Breast epithelium (tissue), 4 donors: ENCODE results near the gene IFTAP. TPM values are rescaled to one million over a fixed set of nuclear protein-coding genes. Genes with fewer than 3 reads are reported as not detected.

Experiments
- DNase-seq, 2 donors: peaks; one replicate each; pipeline ENCODE4 v3.0.0-alpha.2; 2019; ENCODE audit warnings: low spot score in 2 of 2
- H3K27ac ChIP-seq, 2 donors: fragments of 200-600 bp; sonication (generic) in 1 of 2; one replicate each; pipeline ENCODE4 v1.5.1; 2016 to 2019; ENCODE audit warnings: mild to moderate bottlenecking in 1 of 2
- H3K27me3 ChIP-seq, 2 donors: fragments of 200-600 bp; sonication (generic) in 1 of 2; one replicate each; pipeline versions ENCODE4 v1.5.1 to v1.6.0; 2017 to 2019; ENCODE audit warnings: control low read depth in 1 of 2, mild to moderate bottlenecking in 1 of 2
- H3K36me3 ChIP-seq: fragments of 200-600 bp; one replicate; pipeline ENCODE4 v1.5.1; 2019
- H3K4me1 ChIP-seq, 2 donors: fragments of 200-600 bp; sonication (generic); one replicate each; pipeline ENCODE4 v1.5.1; 2016 to 2019; ENCODE audit warnings: control low read depth in 1 of 2
- H3K4me3 ChIP-seq, 3 donors: fragments of 200-600 bp; sonication (generic); 1 replicate in 2 of 3; 2 replicates in 1 of 3; pipeline ENCODE4 v1.5.1; 2016 to 2019; ENCODE audit warnings: mild to moderate bottlenecking in 3 of 3, moderate library complexity in 2 of 3
- H3K9me3 ChIP-seq, 2 donors: fragments of 200-600 bp; sonication (generic) in 1 of 2; one replicate each; pipeline ENCODE4 v1.5.1; 2016 to 2019; ENCODE audit warnings: control low read depth in 1 of 2
- CTCF ChIP-seq, 3 donors: fragments of 450-650 bp; IDR thresholded peaks; one replicate each; pipeline ENCODE4 v1.5.1; 2016 to 2017; ENCODE audit warnings: antibody characterized with exemption in 3 of 3, mild to moderate bottlenecking in 3 of 3, moderate library complexity in 3 of 3
- POLR2A ChIP-seq: fragments of 450-650 bp; IDR thresholded peaks from one replicate; pipeline ENCODE4 v1.6.1; 2016; ENCODE audit warnings: antibody characterized with exemption, mild to moderate bottlenecking, moderate library complexity
- POLR2AphosphoS5 ChIP-seq, 3 donors: sonication (generic); formaldehyde crosslinking; IDR thresholded peaks; one replicate each; pipeline ENCODE4 v1.6.1; 2017; ENCODE audit warnings: antibody characterized with exemption in 3 of 3
- intact Hi-C: fragments of 100-400 bp; cut with DNase I; formaldehyde crosslinking; loops from one replicate; pipeline ENCODE4 v1.15.1; 2023; ENCODE audit warnings: low total_unique reads
- total RNA-seq, 3 donors: library from RNA; depleted of rRNA; stranded (reverse); fragments of >200 nt; gene quantifications; one replicate each; pipeline ENCODE4 v1.1.0, GENCODE V29; 2016

IFTAP gene
- total RNA-seq, 3 donors from 2014 or later, result 14.7 to 26.6 (median 25.3) TPM

- no peaks in the 10 kb centered on the region for H3K27me3 ChIP-seq
- intact Hi-C loops, result no loop called here
- DNase-seq, result no peak
- H3K4me3 ChIP-seq, result no peak overlapping the region
- no peaks in the 10 kb centered on the region for H3K4me1 ChIP-seq
- no peak overlapping the region for H3K27ac ChIP-seq
- no peaks in the 10 kb centered on the region for H3K9me3 ChIP-seq
- TF ChIP-seq POLR2AphosphoS5 (IDR thresholded peaks at IDR 0.05) (no peak), POLR2A (no peak), CTCF (IDR thresholded peaks at IDR 0.05) (no peak)
- H3K36me3 ChIP-seq, result no peaks in the 10 kb centered on the region
Observed at GRCh38 chr11:36627471-36627870, 33.2 kb downstream of the IFTAP start.

- H3K9me3 ChIP-seq, result no peaks in the 10 kb centered on the region
- H3K36me3 ChIP-seq, result no peaks in the 10 kb centered on the region
- no peak for DNase-seq
- no peak overlapping the region for H3K4me3 ChIP-seq
- H3K27ac ChIP-seq, result no peak overlapping the region
- TF ChIP-seq CTCF (IDR thresholded peaks at IDR 0.05) (no peak), POLR2AphosphoS5 (IDR thresholded peaks at IDR 0.05) (no peak), POLR2A (no peak)
- no peaks in the 10 kb centered on the region for H3K4me1 ChIP-seq
- H3K27me3 ChIP-seq, result no peaks in the 10 kb centered on the region
- intact Hi-C loops, result no loop called here
Observed at GRCh38 chr11:36628141-36628540, 33.8 kb downstream of the IFTAP start.

- TF ChIP-seq POLR2A, result no peak
- TF ChIP-seq POLR2AphosphoS5 (IDR thresholded peaks at IDR 0.05), result no peak
- TF ChIP-seq CTCF (IDR thresholded peaks at IDR 0.05), result no peak
- Histone ChIP-seq H3K27me3 (no peaks in the 10 kb centered on the region), H3K27ac (no peak overlapping the region), H3K36me3 (no peaks in the 10 kb centered on the region), H3K9me3 (no peaks in the 10 kb centered on the region), H3K4me3 (no peak overlapping the region), H3K4me1 (no peaks in the 10 kb centered on the region)
- intact Hi-C loops, result no loop called here
- no peak for DNase-seq
Observed at GRCh38 chr11:36628765-36629244, 34.5 kb downstream of the IFTAP start.

GRCh38 chr11:36631774-36632173 is 37.5 kb downstream of the IFTAP start:
- intact Hi-C loops, result no loop called here
- Histone ChIP-seq H3K36me3 (no peaks in the 10 kb centered on the region), H3K4me1 (no peaks in the 10 kb centered on the region), H3K4me3 (no peak overlapping the region), H3K27me3 (no peaks in the 10 kb centered on the region), H3K27ac (no peak overlapping the region), H3K9me3 (no peaks in the 10 kb centered on the region)
- no peak for DNase-seq
- TF ChIP-seq POLR2AphosphoS5 (IDR thresholded peaks at IDR 0.05) (no peak), CTCF (IDR thresholded peaks at IDR 0.05) (no peak), POLR2A (no peak)

GRCh38 chr11:36635066-36635862 is 41.0 kb downstream of the IFTAP start:
- H3K4me3 ChIP-seq, result no peak overlapping the region
- intact Hi-C loops, result no loop called here
- DNase-seq, result no peak
- H3K36me3 ChIP-seq, result no peaks in the 10 kb centered on the region
- no peaks in the 10 kb centered on the region for H3K4me1 ChIP-seq
- no peaks in the 10 kb centered on the region for H3K27me3 ChIP-seq
- no peak overlapping the region for H3K27ac ChIP-seq
- no peaks in the 10 kb centered on the region for H3K9me3 ChIP-seq
- TF ChIP-seq CTCF (IDR thresholded peaks at IDR 0.05) (no peak), POLR2A (no peak), POLR2AphosphoS5 (IDR thresholded peaks at IDR 0.05) (no peak)
